Endothelial cell (in vitro differentiated cells): ENCODE data around the gene TLE5. TPM values are rescaled to one million over a fixed set of nuclear protein-coding genes. Genes with fewer than 3 reads are reported as not detected.
"Not testable (repeated sequence)": the region's sequence is repeated elsewhere in the genome, so short reads cannot be mapped to it uniquely, and the experiment has no call there.

Source experiments
- DNase-seq: peaks from one replicate; pipeline ENCODE4 v3.0.0; 2021; ENCODE audit warnings: low spot score
- H3K27ac Mint-ChIP-seq: one replicate; pipeline ENCODE4 v1.8.0; 2021; ENCODE audit warnings: mixed read lengths, inconsistent platforms; ENCODE audit not compliant: unreplicated experiment
- H3K27me3 Mint-ChIP-seq: one replicate; pipeline ENCODE4 v1.8.0; 2021; ENCODE audit warnings: mild to moderate bottlenecking, moderate library complexity, mixed read lengths, inconsistent platforms; ENCODE audit not compliant: unreplicated experiment
- H3K36me3 Mint-ChIP-seq: one replicate; pipeline ENCODE4 v1.8.0; 2021; ENCODE audit warnings: mild to moderate bottlenecking, low read depth, mixed read lengths, inconsistent platforms; ENCODE audit not compliant: unreplicated experiment
- H3K4me1 Mint-ChIP-seq: one replicate; pipeline ENCODE4 v1.8.0; 2021; ENCODE audit warnings: mild to moderate bottlenecking, mixed read lengths, inconsistent platforms; ENCODE audit not compliant: unreplicated experiment
- H3K4me3 Mint-ChIP-seq: one replicate; pipeline ENCODE4 v1.8.0; 2021; ENCODE audit warnings: mild to moderate bottlenecking, mixed read lengths, inconsistent platforms; ENCODE audit not compliant: unreplicated experiment
- H3K9me3 Mint-ChIP-seq: one replicate; pipeline ENCODE4 v1.8.0; 2021; ENCODE audit warnings: mixed read lengths, inconsistent platforms; ENCODE audit not compliant: unreplicated experiment
- CTCF ChIP-seq: fragments of 200-600 bp; sonication (generic); IDR thresholded peaks from one replicate; pipeline ENCODE4 v1.5.0; 2021; ENCODE audit warnings: antibody characterized with exemption; ENCODE audit not compliant: unreplicated experiment
- total RNA-seq: library from RNA; stranded (reverse); fragmentation: NEBNext Ultra II Directional; extraction: Animal tissue kit (Norgen Biotek cat#: 25700); gene quantifications from one replicate; pipeline ENCODE4 v1.2.1, GENCODE V29; 2021; ENCODE audit not compliant: unreplicated experiment

TLE5 gene
- total RNA-seq, 1 donor from 2014 or later = 343 TPM

DNA sequence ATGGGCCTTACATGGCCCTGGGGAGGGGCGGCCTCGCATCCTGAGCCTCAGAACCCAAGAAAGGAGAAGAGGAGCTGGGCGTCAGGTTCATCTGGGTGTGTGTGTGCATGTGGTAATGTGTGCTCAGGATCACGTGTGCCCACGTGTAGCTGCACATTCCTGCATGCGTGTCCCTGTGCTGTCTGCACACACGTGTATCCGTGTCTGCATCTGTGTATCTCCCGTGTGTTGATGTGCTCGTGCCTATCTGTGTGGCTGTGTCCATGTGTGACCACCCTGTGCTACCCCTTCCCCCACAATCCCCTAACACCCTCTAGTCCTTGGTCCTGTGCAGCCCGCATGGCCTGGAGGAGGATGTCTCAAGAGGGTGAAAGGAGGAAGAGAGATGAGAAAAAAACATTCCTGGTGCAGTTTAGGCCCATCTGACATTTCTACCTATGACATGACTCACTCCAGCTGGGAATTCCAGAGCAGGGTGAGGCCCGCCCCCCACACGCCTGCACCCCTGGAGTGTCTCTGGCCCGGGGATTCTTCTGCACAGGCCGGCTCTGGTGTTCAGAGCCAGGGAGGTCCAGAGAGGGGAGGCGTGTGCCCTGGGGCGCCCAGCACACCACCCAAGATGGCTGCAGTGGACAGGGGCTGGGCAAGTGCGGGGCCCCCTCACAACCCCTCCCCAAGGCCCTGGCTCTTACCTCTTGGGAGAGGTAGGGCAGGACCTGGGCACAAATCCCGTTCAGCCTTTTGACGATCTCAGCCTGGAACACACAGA is 7.1 kb downstream of the TLE5 start:
- no peak for TF ChIP-seq CTCF
- no peak overlapping the region for H3K27ac Mint-ChIP-seq
- H3K9me3 Mint-ChIP-seq = no peaks in the 10 kb centered on the region
- peaks cover 16% of the 10 kb centered on the region for H3K36me3 Mint-ChIP-seq
- no peak for DNase-seq
- peaks cover 6% of the 10 kb centered on the region for H3K4me1 Mint-ChIP-seq
- H3K27me3 Mint-ChIP-seq = peaks cover 12% of the 10 kb centered on the region
- peak overlapping the region; percentile 59 for H3K4me3 Mint-ChIP-seq

GRCh38 chr19:3054265-3054971 is 7.9 kb downstream of the TLE5 start:
- no peak overlapping the region for H3K27ac Mint-ChIP-seq
- peak overlapping the region; percentile 59 for H3K4me3 Mint-ChIP-seq
- peaks cover 16% of the 10 kb centered on the region for H3K36me3 Mint-ChIP-seq
- DNase-seq = no peak
- H3K4me1 Mint-ChIP-seq = peaks cover 6% of the 10 kb centered on the region
- H3K27me3 Mint-ChIP-seq = peaks cover 7% of the 10 kb centered on the region
- TF ChIP-seq CTCF = no peak
- no peaks in the 10 kb centered on the region for H3K9me3 Mint-ChIP-seq

DNA sequence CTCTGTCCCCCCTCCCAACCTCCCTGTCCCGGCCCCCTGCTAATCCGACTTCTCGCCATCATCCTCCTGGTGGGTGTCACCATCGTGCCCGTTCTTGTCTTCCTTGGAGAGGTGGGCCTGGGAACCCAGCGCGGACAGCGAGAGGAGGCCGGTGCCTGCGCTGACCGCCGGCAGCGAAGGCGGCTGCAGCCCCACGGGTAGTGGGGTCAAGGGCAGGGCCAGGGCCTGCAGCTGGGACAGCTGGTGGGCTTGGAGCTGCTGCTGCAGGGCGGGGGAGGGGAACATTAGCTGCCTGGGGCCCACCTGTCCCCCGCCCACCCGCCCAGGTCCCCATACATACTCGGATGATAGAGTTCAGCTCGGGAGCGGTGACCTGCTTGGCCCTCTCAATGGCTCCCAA is 8.5 kb downstream of the TLE5 start:
- Mint-ChIP-seq H3K9me3 (no peaks in the 10 kb centered on the region), H3K36me3 (peaks cover 16% of the 10 kb centered on the region), H3K4me1 (peaks cover 5% of the 10 kb centered on the region), H3K4me3 (no peak overlapping the region), H3K27me3 (peaks cover 11% of the 10 kb centered on the region), H3K27ac (no peak overlapping the region)
- TF ChIP-seq CTCF = no peak
- DNase-seq = no peak

DNA sequence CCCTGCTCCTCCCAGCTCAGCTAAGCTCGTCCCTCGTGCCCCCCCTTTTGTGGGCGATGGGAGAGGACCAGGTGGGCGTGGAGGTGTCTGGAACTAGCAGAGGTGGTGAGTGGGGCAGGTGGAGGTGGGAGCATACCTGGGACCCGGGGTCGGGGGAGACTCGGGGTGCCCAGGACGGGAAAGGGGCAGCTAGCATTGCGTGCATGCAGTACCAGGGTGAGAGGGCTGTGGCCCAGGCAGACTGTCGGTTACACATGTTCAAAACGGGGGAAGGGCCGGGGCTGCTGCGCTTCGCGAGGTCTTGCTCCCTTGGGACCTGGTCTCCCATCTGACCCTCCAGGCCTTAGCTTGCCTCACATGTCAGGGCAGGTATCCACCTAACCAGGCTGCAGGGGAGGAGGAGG is 9.1 kb downstream of the TLE5 start:
- Mint-ChIP-seq H3K36me3 (peaks cover 16% of the 10 kb centered on the region), H3K9me3 (no peaks in the 10 kb centered on the region), H3K4me1 (peaks cover 4% of the 10 kb centered on the region), H3K4me3 (no peak overlapping the region), H3K27me3 (peaks cover 9% of the 10 kb centered on the region), H3K27ac (no peak overlapping the region)
- DNase-seq = no peak
- no peak for TF ChIP-seq CTCF

GRCh38 chr19:3050016-3050415 is 12.3 kb downstream of the TLE5 start:
- DNase-seq, H3K27ac Mint-ChIP-seq, H3K4me3 Mint-ChIP-seq, H3K9me3 Mint-ChIP-seq, H3K36me3 Mint-ChIP-seq, H3K4me1 Mint-ChIP-seq: not testable (repeated sequence)
- peaks cover 11% of the 10 kb centered on the region for H3K27me3 Mint-ChIP-seq
